OCI-LY3 (cell line): ENCODE results near the gene CNOT3.

Experiments used
- EZH2phosphoT487 ChIP-seq: fragments of 200-600 bp; shearing (Covaris generic); IDR thresholded peaks from 2 replicates; pipeline ENCODE4 v1.6.1; 2018; ENCODE audit warnings: antibody characterized with exemption, mixed run types, low read depth
- TF ChIP-seq, protein P1 (sequence below): fragments of 200-600, 300-600 bp; sonication (generic); IDR thresholded peaks from 2 replicates; pipeline ENCODE4 v1.5.1; 2014; ENCODE audit warnings: antibody characterized with exemption, low read length, low read depth

DNA sequence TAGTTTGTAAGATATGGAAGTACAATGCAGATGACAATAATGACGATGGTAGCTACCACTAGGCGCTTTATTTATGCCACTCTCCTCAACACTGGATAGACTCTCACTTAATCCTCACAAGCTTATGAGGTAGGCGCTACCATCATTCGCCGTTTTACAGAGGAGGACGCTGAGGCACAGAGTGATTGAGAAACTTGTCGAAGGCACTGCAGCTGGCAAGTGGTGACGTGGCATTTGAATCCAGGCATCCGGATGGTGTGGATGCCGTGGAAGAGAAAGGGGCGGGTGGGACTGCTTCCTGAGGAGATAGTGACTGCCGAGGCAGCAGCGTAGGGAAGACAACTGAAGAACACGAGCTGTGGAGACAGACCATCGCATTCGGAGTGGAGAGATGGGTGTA is 61.8 kb downstream of the CNOT3 start:
- TF ChIP-seq, protein P1, sequence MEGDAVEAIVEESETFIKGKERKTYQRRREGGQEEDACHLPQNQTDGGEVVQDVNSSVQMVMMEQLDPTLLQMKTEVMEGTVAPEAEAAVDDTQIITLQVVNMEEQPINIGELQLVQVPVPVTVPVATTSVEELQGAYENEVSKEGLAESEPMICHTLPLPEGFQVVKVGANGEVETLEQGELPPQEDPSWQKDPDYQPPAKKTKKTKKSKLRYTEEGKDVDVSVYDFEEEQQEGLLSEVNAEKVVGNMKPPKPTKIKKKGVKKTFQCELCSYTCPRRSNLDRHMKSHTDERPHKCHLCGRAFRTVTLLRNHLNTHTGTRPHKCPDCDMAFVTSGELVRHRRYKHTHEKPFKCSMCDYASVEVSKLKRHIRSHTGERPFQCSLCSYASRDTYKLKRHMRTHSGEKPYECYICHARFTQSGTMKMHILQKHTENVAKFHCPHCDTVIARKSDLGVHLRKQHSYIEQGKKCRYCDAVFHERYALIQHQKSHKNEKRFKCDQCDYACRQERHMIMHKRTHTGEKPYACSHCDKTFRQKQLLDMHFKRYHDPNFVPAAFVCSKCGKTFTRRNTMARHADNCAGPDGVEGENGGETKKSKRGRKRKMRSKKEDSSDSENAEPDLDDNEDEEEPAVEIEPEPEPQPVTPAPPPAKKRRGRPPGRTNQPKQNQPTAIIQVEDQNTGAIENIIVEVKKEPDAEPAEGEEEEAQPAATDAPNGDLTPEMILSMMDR: no peak
- TF ChIP-seq EZH2phosphoT487: no peak
